HepG2 (cell line): ENCODE data around the gene SETD5. TPM values are rescaled to one million over a fixed set of nuclear protein-coding genes. Genes with fewer than 3 reads are reported as not detected.

Experiments
- ATF7 ChIP-seq, 2 experiments: fragments of 450-650 bp in 1 of 2; sonication (generic) in 1 of 2; formaldehyde crosslinking in 1 of 2; IDR thresholded peaks; 2 replicates each; pipeline versions ENCODE4 v1.4.0 to v1.6.1; 2016 to 2020; ENCODE audit warnings: antibody characterized with exemption in 1 of 2, mild to moderate bottlenecking in 1 of 2, missing genetic modification reagents in 1 of 2
- DMAP1 ChIP-seq: IDR thresholded peaks from 2 replicates; pipeline ENCODE4 v1.6.1; 2016
- HNF4G ChIP-seq, 2 experiments: sonication (generic) in 1 of 2; formaldehyde crosslinking in 1 of 2; IDR thresholded peaks; 2 replicates each; pipeline versions ENCODE4 v1.4.0 to v1.6.1; 2011 to 2020; ENCODE audit warnings: borderline replicate concordance in 2 of 2, low read depth in 2 of 2, mild to moderate bottlenecking in 2 of 2, low read length in 1 of 2, missing genetic modification reagents in 1 of 2, moderate library complexity in 1 of 2
- MTF1 ChIP-seq: sonication (generic); formaldehyde crosslinking; IDR thresholded peaks from 2 replicates; pipeline ENCODE4 v1.5.0; 2020; ENCODE audit warnings: missing genetic modification reagents
- NFIB ChIP-seq: sonication (generic); formaldehyde crosslinking; IDR thresholded peaks from 2 replicates; pipeline ENCODE4 v1.9.0; 2021; ENCODE audit warnings: missing genetic modification reagents, mild to moderate bottlenecking, borderline replicate concordance
- NFKB2 ChIP-seq: sonication (generic); formaldehyde crosslinking; IDR thresholded peaks from 2 replicates; pipeline ENCODE4 v1.4.0; 2020; ENCODE audit warnings: missing genetic modification reagents, borderline replicate concordance
- PHB2 ChIP-seq: fragments of 450-650 bp; IDR thresholded peaks from 2 replicates; pipeline ENCODE4 v1.6.1; 2018; ENCODE audit not compliant: partially characterized antibody
- PRPF4 ChIP-seq: fragments of 200-400 bp; formaldehyde crosslinking; IDR thresholded peaks from 2 replicates; pipeline ENCODE4 v1.6.1; 2016; ENCODE audit warnings: low read length, low read depth; ENCODE audit not compliant: poor library complexity, severe bottlenecking
- SKI ChIP-seq: fragments of 450-650 bp; IDR thresholded peaks from one replicate; pipeline ENCODE4 v1.6.1; 2018; ENCODE audit warnings: mild to moderate bottlenecking; ENCODE audit not compliant: partially characterized antibody
- SNRNP70 ChIP-seq: fragments of 200-400 bp; formaldehyde crosslinking; IDR thresholded peaks from 2 replicates; pipeline ENCODE4 v1.6.1; 2017; ENCODE audit warnings: mild to moderate bottlenecking, low read depth, low read length, moderate library complexity
- ZBTB20 ChIP-seq: sonication (generic); formaldehyde crosslinking; IDR thresholded peaks from 2 replicates; pipeline ENCODE4 v1.8.1; 2023; ENCODE audit warnings: missing genetic modification reagents, low read depth, mild to moderate bottlenecking, borderline replicate concordance
- ZNF136 ChIP-seq: sonication (generic); formaldehyde crosslinking; IDR thresholded peaks from 2 replicates; pipeline ENCODE4 v1.8.1; 2022; ENCODE audit warnings: low read depth, mild to moderate bottlenecking, moderate library complexity, missing genetic modification reagents
- ZNF546 ChIP-seq: sonication (generic); formaldehyde crosslinking; conservative IDR thresholded peaks from 2 replicates; pipeline ENCODE4 v1.8.1; 2023; ENCODE audit warnings: mild to moderate bottlenecking, missing genetic modification reagents
- ZNF558 ChIP-seq: sonication (generic); formaldehyde crosslinking; IDR thresholded peaks from 2 replicates; pipeline ENCODE4 v1.9.0; 2022; ENCODE audit warnings: mild to moderate bottlenecking, missing genetic modification reagents, borderline replicate concordance
- ZNF781 ChIP-seq: sonication (generic); formaldehyde crosslinking; IDR thresholded peaks from 2 replicates; pipeline ENCODE4 v1.5.1; 2020; ENCODE audit warnings: borderline replicate concordance, mild to moderate bottlenecking, missing genetic modification reagents; ENCODE audit errors: not compliant biosample characterization
- polyA plus RNA-seq, 8 experiments: library from polyadenylated mRNA; depleted of rRNA in 3 of 8; stranded (reverse) in 7 of 8; unstranded in 1 of 8; fragments of >200 nt; fragmentation: Illumina TruSeq in 4 of 8; extraction: Trizol in 4 of 8; gene quantifications; 2 replicates each; pipeline versions ENCODE4 v1.2.1 to v1.2.3, GENCODE V29; 2011 to 2016; ENCODE audit warnings: low read depth in 4 of 8, missing spikeins in 1 of 8, mixed read lengths in 1 of 8; ENCODE audit not compliant: insufficient read depth in 1 of 8
- total RNA-seq, 5 experiments: library from RNA; depleted of rRNA; stranded (reverse); fragments of >200 nt; fragmentation: Illumina TruSeq; extraction: Trizol; gene quantifications; 2 replicates each; pipeline ENCODE4 v1.2.3, GENCODE V29; 2016; ENCODE audit warnings: low read depth in 1 of 5
- TF ChIP-seq, protein P1 (sequence below): IDR thresholded peaks from 2 replicates; pipeline ENCODE4 v1.6.1; 2016
- TF ChIP-seq, protein P2 (sequence below): sonication (generic); formaldehyde crosslinking; conservative IDR thresholded peaks from 2 replicates; pipeline ENCODE4 v1.8.0; 2022; ENCODE audit warnings: low read depth, missing genetic modification reagents
- TF ChIP-seq, protein P3 (sequence below): sonication (generic); formaldehyde crosslinking; IDR thresholded peaks from 2 replicates; pipeline ENCODE4 v1.4.0; 2020; ENCODE audit warnings: missing genetic modification reagents
- TF ChIP-seq, protein P4 (sequence below): sonication (generic); formaldehyde crosslinking; IDR thresholded peaks from 2 replicates; pipeline ENCODE4 v1.4.0; 2020; ENCODE audit warnings: missing genetic modification reagents

Gene SETD5
- total and polyA plus RNA-seq, 2 of the 13 experiments (the other 11 are each of a cell fraction or from before 2014, with no cell fraction given), result 46.8 to 95.8 TPM

DNA sequence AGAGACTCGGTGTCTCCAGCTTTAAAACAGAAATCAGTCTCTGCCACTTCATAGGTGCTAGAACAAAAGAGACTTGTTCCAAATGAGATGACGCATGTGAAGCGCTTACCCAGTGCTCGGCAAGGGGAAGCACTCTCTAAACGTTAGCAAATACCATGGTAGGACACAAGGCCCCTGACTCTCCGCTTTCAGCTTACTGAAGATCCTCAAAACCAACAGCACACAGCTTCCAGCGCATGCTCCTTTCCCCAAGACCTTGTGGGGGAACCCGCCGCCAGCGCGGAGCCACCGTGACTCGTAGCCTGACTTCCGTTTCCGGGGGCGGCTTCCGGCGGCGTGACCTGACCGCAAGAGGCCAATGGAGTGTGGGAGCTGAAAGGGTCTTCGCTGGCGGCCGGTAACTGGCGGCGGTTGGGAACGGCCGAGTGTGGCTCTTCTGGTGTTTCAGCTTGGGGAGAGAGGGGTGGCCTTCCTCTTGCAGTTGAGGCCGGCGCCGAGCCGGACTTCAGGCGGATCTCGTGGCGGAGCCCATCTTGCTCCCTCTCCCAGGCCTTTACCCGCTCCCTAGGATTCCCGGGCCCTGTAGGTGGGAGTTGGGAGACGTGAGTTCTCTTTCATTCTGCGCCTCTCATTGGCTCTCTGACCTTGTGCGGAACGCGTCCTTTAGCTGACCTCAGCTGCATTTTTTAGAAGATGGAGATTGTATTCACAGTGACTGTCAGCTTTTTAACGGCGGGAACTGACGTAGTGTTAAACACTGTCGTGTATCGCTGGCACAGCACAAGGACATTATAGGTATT lies 34.5 kb upstream of the SETD5 start, which contains the start of gene THUMPD3 (continued):
- TF ChIP-seq SKI (no peak), ZNF781 (no peak), PHB2 (no peak), SNRNP70 (no peak), HNF4G (IDR thresholded peaks at IDR 0.05; ENCODE audit: borderline replicate concordance, low read depth, low read length) (no peak), HNF4G (CRISPR knock-in tag; IDR thresholded peaks at IDR 0.05; ENCODE audit: borderline replicate concordance, low read depth) (no peak), ZNF558 (peak; percentile 79; the same call in 1 of the 2 replicates), ATF7 (IDR thresholded peaks at IDR 0.05) (no peak), ATF7 (CRISPR knock-in tag; IDR thresholded peaks at IDR 0.05) (peak; percentile 85), NFIB (CRISPR knock-in tag) (no peak), ZBTB20 (CRISPR knock-in tag) (peak; percentile 82; the same call in 1 of the 2 replicates), DMAP1 (CRISPR knock-in tag) (peak; percentile 98), MTF1 (no peak), ZNF546 (CRISPR knock-in tag) (peak; percentile 77; the same call in 1 of the 2 replicates), PRPF4 (no peak), ZNF136 (CRISPR knock-in tag) (peak; percentile 84), NFKB2 (peak; percentile 97)
- TF ChIP-seq, protein P1, sequence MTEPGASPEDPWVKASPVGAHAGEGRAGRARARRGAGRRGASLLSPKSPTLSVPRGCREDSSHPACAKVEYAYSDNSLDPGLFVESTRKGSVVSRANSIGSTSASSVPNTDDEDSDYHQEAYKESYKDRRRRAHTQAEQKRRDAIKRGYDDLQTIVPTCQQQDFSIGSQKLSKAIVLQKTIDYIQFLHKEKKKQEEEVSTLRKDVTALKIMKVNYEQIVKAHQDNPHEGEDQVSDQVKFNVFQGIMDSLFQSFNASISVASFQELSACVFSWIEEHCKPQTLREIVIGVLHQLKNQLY, result peak; percentile 72
- TF ChIP-seq, protein P2, sequence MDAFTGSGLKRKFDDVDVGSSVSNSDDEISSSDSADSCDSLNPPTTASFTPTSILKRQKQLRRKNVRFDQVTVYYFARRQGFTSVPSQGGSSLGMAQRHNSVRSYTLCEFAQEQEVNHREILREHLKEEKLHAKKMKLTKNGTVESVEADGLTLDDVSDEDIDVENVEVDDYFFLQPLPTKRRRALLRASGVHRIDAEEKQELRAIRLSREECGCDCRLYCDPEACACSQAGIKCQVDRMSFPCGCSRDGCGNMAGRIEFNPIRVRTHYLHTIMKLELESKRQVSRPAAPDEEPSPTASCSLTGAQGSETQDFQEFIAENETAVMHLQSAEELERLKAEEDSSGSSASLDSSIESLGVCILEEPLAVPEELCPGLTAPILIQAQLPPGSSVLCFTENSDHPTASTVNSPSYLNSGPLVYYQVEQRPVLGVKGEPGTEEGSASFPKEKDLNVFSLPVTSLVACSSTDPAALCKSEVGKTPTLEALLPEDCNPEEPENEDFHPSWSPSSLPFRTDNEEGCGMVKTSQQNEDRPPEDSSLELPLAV, result no peak
- TF ChIP-seq, protein P3, sequence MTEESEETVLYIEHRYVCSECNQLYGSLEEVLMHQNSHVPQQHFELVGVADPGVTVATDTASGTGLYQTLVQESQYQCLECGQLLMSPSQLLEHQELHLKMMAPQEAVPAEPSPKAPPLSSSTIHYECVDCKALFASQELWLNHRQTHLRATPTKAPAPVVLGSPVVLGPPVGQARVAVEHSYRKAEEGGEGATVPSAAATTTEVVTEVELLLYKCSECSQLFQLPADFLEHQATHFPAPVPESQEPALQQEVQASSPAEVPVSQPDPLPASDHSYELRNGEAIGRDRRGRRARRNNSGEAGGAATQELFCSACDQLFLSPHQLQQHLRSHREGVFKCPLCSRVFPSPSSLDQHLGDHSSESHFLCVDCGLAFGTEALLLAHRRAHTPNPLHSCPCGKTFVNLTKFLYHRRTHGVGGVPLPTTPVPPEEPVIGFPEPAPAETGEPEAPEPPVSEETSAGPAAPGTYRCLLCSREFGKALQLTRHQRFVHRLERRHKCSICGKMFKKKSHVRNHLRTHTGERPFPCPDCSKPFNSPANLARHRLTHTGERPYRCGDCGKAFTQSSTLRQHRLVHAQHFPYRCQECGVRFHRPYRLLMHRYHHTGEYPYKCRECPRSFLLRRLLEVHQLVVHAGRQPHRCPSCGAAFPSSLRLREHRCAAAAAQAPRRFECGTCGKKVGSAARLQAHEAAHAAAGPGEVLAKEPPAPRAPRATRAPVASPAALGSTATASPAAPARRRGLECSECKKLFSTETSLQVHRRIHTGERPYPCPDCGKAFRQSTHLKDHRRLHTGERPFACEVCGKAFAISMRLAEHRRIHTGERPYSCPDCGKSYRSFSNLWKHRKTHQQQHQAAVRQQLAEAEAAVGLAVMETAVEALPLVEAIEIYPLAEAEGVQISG, result peak; percentile 93
- TF ChIP-seq, protein P4, sequence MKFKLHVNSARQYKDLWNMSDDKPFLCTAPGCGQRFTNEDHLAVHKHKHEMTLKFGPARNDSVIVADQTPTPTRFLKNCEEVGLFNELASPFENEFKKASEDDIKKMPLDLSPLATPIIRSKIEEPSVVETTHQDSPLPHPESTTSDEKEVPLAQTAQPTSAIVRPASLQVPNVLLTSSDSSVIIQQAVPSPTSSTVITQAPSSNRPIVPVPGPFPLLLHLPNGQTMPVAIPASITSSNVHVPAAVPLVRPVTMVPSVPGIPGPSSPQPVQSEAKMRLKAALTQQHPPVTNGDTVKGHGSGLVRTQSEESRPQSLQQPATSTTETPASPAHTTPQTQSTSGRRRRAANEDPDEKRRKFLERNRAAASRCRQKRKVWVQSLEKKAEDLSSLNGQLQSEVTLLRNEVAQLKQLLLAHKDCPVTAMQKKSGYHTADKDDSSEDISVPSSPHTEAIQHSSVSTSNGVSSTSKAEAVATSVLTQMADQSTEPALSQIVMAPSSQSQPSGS (CRISPR knock-in tag), result peak; percentile 83; the same call in 1 of the 2 replicates
